Measurements from ENCODE around the gene AKT1.

The AKT1 gene

DNA sequence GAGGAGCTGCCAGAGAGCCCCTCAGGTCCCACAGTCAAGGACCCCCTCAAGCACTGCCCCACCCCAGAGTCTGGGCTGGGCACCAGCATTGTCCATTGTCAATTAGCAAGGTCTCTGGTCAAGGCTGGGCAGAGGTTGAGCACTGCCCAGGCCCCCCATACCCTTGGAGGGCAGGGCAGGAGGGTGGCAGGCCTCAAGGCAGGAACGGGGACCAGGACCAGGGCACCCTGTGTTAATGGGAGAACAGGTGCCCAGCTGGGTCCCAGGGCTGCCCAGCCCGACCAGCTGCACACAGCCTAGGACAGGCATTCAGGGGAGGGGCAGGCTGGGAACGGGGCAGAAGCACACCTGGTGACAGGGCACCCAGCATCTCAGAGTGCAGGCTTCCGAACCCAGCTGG lies 24.2 kb downstream of the AKT1 start:
- DNase-seq: no peak

DNA sequence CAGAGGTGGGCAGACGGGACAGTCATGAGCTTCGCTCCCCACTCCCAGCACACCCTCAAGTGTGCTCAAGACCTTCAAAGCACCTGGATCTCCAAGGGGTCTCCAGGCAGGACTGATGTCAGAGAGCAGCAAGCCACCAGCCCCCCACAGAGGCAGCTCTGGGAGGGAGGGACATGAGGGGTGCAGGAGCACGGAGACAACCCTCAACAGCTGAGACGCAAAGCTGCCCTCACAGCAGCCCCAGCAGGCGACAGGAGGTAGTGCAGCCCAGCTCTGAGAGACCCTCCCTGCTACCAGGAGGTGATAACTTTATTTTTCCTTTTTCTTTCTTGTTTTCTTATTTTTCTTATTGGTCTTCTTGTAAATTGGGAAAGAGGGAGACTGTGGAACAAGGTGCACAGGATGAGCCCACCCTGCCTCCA lies 24.7 kb downstream of the AKT1 start:
- no peak for DNase-seq

DNA sequence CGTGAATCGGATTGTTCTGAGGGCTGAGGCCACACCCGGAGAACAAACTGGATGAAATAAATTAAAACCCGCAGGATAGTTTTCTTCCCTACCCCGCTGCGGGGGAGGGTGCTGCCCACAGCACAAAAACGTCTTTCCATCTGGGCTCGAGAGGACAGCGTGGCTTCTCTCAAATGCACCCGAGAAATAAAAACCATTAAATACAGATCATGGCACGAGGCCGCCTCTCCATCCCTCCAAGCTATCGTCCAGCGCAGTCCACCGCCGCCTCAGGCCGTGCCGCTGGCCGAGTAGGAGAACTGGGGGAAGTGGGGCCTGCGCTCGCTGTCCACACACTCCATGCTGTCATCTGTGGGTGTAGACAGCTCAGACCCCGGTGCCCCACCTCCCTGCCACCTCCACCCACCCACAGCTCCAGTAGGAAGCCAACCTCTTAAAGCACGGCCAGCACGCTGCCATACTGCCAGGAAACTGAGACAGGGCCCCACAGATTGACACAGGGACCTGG lies 25.4 kb downstream of the AKT1 start:
- DNase-seq: no peak

DNA sequence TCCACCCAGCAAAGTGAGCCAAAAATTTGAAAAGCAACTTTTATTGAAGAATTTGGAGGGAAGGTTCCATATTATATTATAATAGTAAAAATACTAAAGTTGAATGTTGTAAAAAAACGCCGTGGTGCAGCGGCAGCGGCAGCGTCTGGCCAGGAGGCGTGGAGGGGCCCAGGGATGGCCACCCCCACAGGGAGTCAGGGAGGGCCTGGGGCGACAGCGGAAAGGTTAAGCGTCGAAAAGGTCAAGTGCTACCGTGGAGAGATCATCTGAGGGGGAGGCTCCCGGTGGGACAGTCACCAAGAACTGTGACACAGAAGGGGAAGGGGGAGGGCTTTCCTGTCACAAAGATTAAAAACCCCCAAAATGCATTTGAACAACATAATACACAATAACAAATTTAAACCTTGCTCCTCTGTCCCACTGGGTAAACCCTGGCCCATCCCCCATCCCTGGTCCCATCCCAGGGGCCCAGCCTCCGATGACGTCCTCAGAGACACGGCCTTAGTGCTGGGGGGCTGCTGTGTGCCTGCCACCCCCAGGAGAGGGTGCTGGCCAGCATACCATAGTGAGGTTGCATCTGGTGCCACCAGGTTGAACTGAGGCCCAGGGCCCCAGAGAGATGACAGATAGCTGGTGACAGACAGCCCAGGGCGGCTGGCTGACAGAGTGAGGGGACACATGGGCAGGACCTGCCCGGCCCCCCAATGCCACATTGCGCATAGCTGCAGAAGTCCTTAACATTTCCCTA lies 26.1 kb downstream of the AKT1 start:
- DNase-seq: no peak

DNA sequence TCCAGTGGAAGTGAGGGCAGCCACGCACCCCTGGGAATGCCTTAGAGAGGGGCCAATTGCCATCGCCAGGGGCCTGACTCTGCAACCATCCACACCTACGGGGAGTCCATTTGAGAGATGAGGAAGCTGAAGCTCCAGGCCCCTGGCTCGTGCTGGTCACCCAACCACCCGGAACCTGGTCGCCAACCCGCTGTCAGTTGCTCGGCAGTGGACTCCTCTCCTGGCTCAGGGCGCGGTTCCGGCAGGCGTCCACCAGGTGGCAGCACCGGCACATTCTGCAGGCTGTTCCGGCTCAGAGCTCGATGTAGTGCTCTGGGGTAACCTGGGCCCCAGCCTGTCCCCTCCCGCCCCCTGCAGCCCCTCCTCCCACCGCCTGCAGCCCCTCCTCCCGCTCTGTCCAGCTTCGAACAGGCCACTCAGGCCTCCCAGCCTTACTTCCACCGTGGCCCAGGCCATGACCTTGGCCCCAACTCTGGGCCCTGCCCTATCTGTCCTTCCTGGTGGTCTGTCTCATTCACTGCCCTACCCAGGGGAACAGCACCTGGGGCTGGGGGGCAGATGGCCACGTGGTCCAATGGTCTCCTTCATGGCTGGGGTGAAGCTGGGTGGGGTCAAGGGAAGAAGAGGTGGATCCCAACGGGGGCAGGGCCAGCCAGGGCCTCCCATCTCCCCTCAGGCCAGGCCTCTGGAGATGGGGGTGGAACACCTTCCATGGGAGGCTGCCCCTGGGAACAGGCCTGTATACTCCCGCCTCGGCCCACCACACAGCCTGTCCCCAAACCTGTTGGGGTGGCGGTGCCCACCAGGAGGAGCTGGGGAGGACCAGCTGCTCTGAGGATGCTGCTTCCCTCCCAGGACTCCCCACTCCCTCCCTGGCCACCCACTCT lies 26.9 kb downstream of the AKT1 start:
- DNase-seq: peak; percentile 94

DNA sequence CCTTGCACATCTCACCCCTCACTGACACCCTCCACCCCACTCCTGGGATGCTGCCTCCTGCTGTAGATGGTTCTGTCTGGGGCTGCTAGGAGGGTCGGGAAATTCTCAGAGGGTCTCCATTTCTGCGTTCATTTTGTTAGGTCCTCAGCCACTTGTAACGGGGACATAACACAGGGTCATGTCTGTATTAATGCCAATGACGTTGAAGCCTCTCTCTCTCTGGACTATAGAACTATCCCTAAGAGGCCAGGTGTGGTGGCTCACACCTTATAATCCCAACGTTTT lies 28.0 kb downstream of the AKT1 start:
- no peak for DNase-seq

DNA sequence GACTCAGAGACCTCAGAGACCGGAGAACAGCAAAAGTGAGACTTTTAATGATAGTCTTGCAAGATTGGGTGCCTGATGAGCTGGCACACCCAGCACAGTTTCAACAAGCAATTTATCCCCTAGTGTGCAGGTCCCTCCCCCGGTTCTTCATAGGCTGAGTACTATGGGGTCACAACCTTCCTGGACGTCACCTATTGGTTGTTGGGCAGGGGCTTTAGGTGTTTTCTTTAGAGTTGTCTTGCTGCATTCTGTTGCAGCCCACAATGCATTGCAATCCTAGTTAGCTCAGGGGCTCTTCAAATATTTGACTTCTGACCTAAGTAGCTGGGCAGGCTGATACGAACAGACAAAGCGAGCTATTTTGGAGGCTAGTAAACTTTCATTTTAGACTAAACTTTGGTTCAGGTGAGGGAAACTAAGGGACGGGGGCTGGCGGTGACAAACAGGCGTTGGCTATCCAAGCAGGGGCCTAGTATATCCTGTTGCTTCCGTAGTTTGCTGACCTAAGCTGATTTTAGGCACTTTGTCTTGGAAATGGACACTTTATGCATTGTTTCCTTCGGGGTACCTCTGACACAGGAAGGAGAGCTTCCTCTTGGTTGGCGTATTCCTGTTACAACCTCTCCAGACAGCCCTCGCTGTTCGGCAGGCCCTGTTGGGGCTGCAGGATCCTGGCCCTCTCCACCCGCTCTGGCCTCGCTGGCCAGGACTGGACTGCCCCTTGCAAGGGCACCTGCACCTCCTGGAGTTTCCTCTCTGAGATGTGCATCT lies 28.5 kb downstream of the AKT1 start:
- DNase-seq: no peak

DNA sequence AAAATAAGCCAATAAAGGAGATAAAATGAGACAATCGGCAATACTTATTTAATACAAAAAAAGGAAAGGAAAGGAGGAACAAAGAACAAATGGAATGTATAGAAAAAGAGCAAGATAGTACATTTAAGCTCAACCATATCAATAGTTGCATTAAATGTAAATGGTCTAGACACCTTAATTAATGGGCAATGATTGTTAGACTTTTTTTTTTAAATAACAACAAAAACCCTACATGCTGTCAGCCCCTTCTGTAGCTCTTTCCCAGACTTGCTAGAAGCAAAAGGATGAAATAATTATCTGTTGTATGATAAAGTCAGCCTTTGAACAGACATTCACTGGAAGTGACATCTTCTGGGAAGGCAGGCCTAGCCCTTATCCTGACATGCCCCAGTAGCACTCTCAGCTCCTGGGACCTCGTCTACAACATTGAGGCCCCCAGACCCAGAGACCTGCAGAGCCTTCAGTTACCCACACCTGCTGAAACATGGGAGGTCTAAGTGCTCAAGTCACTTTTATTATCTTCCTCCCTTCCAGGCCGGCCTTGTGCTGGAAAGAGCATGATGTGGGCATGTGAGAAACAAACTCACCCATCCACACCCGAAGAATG lies 29.2 kb downstream of the AKT1 start:
- no peak for DNase-seq

DNA sequence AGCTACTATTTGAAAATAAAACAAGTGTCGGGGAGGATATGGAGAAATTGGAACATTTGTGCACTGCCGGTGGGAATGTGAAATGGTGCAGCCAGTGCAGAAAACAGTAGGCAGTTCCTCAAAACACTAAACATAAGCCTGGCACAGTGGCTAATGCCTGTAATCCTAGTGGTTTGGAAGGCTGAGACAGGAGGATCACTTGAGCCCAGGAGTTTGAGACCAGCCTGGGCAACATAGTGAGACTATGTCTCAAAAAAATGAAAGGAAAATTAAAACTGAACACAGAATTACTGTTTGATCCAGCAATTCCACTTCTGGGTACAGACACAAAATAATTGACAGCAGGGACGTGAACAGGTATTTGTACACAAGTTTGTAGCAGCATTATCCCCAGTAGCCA lies 30.0 kb downstream of the AKT1 start:
- no peak for DNase-seq

DNA sequence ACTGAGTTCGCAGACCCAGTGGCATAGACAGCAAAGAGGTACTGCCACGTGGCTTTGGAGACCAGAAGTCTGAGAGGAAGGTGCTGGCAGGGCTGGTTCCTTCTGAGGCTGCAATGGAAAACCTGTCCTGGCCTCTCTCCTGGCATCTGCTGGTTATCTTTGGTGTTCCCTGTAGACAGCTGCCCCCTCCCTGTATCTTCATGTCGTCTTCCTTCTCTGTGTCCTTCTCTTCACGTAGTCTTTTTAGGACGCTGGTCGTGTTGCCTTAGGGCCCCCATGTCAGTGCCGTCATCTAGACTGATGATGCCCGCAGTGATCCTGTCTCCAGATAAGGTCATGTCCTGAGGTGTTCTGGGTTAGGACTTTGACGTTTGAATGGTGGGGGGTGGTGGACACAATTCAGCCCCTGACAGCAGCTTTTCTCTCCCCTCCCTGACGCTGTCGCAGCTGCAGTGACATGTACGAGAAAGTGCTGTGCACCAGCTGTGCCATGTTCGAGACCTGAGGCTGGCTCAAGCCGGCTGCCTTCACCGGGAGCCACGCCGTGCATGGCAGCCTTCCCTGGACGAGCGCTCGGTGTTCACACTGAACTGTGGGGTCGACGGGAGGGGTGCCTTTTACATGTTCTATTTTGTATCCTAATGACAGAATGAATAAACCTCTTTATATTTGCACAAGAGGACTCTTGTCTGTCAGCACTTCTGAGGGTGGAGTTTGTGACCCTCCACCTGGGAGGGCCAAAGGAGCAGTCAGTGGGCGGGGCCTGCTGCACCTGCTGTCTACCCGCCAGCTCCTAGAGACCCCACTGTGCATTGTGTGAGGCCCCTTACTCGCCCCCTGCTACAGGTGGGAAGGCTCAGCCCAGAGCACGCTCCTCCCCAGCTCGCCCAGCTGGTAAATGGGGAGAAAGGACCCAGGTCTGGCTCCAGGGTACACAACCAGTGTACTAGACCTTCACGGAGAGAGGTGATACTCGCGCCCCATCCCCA lies 36.3 kb downstream of the AKT1 start:
- no peak for DNase-seq

DNA sequence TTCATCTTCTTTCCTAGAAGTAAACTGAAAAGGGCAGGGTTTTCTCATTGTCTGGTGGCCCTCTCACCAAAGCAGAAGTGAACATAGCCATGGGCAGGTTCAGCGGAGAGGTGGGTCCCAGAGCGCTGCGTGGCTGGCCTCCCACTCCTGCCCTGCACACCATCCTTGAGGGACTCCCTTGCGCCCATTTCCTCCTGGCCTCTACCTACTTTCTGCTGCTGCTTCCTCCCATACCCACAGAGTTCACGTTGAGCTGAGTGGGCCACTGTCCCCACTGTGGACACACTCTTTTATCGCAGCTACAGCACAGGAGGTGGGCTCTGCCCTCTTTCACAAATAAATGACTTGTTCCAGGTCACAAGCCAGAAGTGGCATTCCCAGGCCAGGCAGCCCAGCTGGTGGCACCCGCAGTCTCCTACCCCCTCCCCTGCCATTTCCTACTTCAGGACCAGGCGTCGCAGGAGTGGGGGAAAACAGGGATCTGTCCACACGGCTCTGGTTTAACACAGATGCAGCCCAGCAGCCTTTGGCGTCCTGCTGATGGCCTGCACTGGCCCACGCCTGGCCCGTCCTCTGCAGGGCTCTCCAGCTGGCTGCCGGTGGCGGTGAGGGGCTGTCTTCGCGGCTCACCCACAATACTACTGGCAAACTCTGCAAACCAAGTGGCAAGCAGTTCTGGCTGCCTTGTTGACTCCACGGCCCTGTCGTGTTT lies 37.7 kb downstream of the AKT1 start:
- no peak for DNase-seq

DNA sequence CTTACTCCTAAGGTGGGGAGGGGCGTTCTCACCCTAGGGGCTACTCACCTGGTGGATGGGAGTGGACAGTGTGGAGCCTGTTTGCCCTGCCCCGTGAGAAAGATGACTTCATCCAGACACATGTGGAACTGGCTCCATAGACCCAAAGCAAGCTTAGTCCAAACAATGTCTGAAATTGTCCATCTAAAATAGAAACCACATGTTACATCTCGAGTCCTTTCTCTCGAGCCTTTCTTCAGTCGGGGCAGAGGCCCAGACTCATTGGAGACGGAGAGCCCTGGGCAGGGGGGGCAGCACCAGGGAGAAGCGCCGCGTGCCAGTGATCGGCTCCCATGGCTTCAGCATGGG lies 38.3 kb downstream of the AKT1 start:
- no peak for DNase-seq

DNA sequence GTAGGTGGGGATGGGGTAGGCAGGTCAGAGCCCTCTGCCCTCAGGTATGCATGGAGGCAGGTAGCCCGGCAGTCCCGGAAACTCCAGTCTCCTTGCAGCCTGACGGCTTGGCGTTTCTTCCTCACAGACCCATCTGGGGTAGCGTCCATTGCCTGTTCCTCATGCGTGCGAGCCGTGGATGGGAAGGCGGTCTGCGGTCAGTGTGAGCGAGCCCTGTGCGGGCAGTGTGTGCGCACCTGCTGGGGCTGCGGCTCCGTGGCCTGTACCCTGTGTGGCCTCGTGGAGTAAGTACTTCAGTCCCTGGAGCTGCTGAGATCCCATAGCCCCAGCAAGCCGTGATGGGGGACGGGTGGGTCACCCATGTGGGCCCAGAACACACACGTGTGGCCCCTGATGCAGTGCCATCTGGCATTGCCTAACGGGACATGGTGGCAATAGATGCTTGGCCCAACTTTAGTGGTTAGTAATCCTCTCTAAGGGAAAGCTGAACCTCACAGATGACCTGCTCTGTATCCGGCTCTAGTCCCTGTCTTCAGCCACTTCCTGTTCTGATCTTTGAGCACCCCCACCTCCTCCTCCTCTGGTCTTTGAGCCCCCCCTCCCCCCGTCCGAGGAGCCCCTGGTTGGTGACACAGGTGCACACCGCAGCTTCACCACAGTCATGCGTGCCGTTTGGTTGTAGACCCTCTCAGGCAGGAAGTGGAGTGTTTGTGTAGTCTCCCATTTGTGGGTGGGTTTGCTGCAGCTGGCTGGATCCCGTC lies 38.9 kb downstream of the AKT1 start:
- DNase-seq: no peak

DNA sequence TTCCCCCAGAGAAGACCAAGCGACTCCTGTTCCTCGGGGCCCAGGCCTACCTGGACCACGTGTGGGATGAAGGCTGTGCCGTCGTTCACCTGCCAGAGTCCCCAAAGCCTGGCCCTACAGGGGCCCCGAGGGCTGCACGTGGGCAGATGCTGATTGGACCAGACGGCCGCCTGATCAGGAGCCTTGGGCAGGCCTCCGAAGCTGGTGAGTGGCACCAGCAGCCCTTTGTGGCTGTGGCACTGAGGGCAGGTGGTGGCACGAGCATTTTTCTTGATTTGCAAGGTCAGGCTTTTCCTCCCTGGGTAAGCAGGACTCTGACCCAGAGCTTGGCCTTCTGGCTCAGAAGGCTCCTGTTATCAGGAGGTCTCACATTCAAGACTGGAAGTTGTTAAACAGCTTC lies 39.9 kb downstream of the AKT1 start:
- DNase-seq: no peak

DNA sequence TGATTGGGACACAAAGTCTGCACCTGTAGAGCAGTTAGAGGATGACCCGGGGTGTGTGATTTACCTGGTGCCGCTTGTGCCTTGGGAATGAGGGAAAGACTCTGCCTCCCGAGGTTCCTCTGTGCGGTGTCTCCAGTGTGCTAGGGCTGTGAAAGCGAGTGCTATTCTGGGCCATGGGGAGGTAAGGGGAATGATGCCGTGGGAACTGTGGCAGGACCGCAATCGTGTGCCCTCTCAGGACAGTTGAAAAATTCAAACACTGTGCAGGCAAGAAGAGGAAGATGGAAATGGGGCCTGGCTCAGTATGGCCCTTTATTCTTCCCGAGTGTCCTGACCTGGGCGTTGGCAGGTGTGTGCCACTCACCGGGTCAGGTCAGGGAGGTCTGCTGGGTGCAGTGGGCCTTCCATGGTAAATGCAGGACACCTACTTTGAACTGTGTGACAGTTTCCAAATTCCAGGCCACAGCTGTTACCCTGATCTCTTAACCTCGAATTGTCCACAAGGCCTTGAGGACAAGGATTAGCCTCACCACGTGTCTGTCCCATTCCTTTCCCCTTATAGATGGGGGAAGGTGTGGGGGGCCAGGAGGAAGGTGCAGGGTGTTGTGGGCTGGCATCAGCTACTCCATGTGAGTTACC lies 41.2 kb downstream of the AKT1 start:
- DNase-seq: no peak

DNA sequence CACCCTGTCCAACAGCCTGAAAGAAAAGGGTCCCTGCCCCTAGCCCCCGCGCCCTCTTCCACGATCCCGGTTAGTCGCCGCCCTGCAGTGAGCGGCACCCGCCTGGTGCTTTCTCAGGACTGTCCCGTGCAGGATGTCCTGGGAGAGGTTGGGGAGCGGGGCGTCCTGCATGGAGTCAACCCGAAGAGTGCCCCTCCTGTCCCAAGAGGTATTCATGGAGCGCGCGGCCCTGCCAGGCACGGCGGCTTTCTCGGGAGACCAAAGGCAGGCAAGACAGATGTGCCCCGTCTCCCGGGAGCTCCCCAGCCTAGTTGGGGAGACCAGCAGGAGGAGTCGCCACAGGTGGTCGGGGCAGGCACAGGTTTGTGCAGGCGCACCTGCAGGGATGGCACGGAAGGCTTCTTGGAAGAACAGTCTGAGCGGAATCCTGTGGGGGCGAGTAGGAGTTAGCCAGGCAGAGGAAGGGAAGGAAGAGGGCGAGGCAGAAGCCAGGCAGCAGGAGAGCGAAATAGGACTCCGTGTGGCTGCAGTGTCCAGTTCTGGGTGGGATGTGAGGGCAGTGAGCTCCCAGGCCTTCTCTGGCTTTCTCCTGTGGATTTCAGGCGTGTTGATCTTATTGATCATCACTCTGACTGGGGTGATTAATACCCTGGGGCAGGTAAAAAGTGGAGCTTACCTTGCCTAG lies 41.9 kb downstream of the AKT1 start:
- DNase-seq: peak; percentile 36

DNA sequence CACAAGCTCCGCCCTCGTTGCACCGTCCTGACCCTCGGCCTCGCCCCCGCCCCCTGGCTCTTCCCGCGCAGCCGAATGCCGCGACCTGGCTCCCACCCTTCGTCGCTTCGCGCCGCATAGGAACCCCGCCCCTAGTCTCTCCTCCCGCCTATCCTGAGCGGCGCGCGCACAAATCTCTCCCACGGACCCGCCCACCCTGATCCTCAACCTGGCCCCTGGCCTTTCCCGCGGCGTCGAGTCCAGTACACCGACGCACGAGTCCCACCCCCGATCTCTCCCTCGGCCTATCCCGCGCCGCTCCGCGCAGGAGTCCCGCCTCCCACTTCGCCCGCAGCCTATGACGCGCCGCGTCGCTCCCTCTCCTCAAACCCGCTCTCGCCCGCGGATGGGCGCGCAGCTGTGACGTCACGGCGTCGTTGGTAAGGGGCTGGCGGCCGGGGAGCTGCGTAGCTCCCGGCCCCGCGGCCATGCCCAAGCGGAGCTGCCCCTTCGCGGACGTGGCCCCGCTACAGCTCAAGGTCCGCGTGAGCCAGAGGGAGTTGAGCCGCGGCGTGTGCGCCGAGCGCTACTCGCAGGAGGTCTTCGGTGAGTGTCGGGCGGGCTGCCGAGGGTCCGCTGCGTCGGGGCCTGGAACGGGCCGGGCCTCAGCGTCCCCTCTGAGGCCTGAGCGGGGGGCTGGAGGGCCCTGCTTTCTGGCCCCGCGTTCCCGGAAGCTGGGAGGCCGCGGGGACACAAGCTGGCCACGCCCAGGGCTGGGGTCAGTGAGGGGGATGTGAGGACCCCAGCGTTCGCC lies 42.6 kb downstream of the AKT1 start, which contains the start of gene SIVA1:
Gene SIVA1, plus strand, starts transcription at position 413 of the 793 bp plus-strand sequence. Its CDS starts 55 bp downstream, at position 468.
- peak; percentile 99 for DNase-seq

DNA sequence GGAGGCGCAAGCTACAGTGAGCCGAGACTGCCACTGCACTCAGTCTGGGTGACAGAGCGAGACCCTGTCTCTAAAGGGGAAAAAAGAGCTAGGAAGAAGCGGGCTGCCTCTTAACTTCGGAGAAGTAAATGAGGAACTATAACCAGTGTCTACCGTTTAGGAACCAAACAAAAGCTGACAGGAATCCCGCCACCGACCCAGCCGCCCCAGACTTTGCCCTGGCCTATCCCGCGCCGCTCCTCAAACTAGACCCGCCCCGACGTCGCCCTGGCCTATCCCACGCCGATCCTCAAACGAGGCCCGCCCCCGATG lies 43.2 kb downstream of the AKT1 start:
- DNase-seq: no peak
